PC-9 (cell line): ENCODE measurements around the gene ZFYVE26. TPM values are rescaled to one million over a fixed set of nuclear protein-coding genes. Genes with fewer than 3 reads are reported as not detected.
A peak's percentile ranks its signal among the peaks of the same experiment; 100 is the strongest.

ENCODE experiments used
- BruUV-seq: library from RNA; stranded (reverse); fragments of 400-500 nt; replicated peaks from 2 replicates; lab custom pipeline; 2021; lab: Mats Ljungman, UMichigan
- CTCF ChIA-PET: fragments of 300-600 bp; sonication (Branson Sonifier 250); formaldehyde crosslinking; loops from one replicate; lab custom pipeline; 2022; ENCODE audit warnings: antibody characterized with exemption; lab: Charles Lee
- POLR2A ChIA-PET: fragments of 300-600 bp; sonication (Branson Sonifier 250); formaldehyde crosslinking; loops from one replicate; lab custom pipeline; 2022; ENCODE audit warnings: antibody characterized with exemption; ENCODE audit not compliant: unreplicated experiment; lab: Charles Lee
- DNase-seq, 2 experiments: peaks; one replicate each; pipeline versions ENCODE4 v3.0.0 to v3.0.0-alpha.2; 2015 to 2022; ENCODE audit warnings: mixed read lengths in 1 of 2
- H2AFZ ChIP-seq: fragments of 200-600 bp; sonication (generic); 2 replicates; pipeline ENCODE4 v1.8.1; 2017; ENCODE audit warnings: antibody characterized with exemption
- H3F3A ChIP-seq: fragments of 200-600 bp; sonication (generic); 2 replicates; pipeline ENCODE4 v1.8.1; 2017; ENCODE audit warnings: antibody characterized with exemption, mild to moderate bottlenecking, low read depth; ENCODE audit not compliant: insufficient read depth
- H3K27ac ChIP-seq: fragments of 200-600 bp; sonication (generic); 2 replicates; pipeline ENCODE4 v1.6.1; 2016; ENCODE audit warnings: mixed run types
- H3K27me3 ChIP-seq: fragments of 200-600 bp; sonication (generic); 2 replicates; pipeline ENCODE4 v1.6.1; 2016; ENCODE audit warnings: low read depth, mixed run types; ENCODE audit not compliant: insufficient read depth
- H3K36me3 ChIP-seq: fragments of 200-600 bp; sonication (generic); 2 replicates; pipeline ENCODE4 v1.6.1; 2016; ENCODE audit warnings: low read depth, mixed run types
- H3K4me1 ChIP-seq: fragments of 200-600 bp; sonication (generic); replicated peaks from 2 replicates; pipeline ENCODE4 v1.6.1; 2016; ENCODE audit warnings: mixed run types; ENCODE audit not compliant: insufficient read depth
- H3K4me2 ChIP-seq: fragments of 200-600 bp; sonication (generic); 2 replicates; pipeline ENCODE4 v1.6.1; 2017; ENCODE audit warnings: mixed run types
- H3K4me3 ChIP-seq: fragments of 200-600 bp; sonication (generic); 2 replicates; pipeline ENCODE4 v1.6.1; 2016; ENCODE audit warnings: mixed run types
- H3K79me2 ChIP-seq: fragments of 200-600 bp; sonication (generic); 2 replicates; pipeline ENCODE4 v1.6.1; 2017; ENCODE audit warnings: low read depth, mixed run types
- H3K9me2 ChIP-seq: fragments of 200-600 bp; sonication (generic); 2 replicates; pipeline ENCODE4 v1.8.1; 2017; ENCODE audit warnings: mild to moderate bottlenecking; ENCODE audit not compliant: insufficient read depth
- H3K9me3 ChIP-seq: fragments of 200-600 bp; sonication (generic); 2 replicates; pipeline ENCODE4 v1.8.1; 2016; ENCODE audit warnings: low read depth; ENCODE audit not compliant: insufficient read depth
- H4K20me1 ChIP-seq: fragments of 200-600 bp; sonication (generic); 2 replicates; pipeline ENCODE4 v1.8.1; 2017; ENCODE audit not compliant: insufficient read depth
- CTCF ChIP-seq: fragments of 200-600 bp; sonication (generic); conservative IDR thresholded peaks from 2 replicates; pipeline ENCODE4 v1.6.1; 2017; ENCODE audit warnings: mixed run types, antibody characterized with exemption, mild to moderate bottlenecking, moderate library complexity
- EZH2 ChIP-seq: fragments of 200-600 bp; sonication (generic); IDR thresholded peaks from 2 replicates; pipeline ENCODE4 v1.8.0; 2017; ENCODE audit warnings: antibody characterized with exemption, low read depth
- intact Hi-C: fragments of 100-400 bp; cut with micrococcal nuclease; formaldehyde crosslinking; loops from one replicate; pipeline ENCODE4 v1.10.0; 2022; ENCODE audit not compliant: unreplicated experiment
- total RNA-seq: library from RNA; stranded (reverse); gene quantifications from 2 replicates; pipeline ENCODE4 v1.2.3, GENCODE V29; 2021

Gene ZFYVE26
- total RNA-seq, 1 experiment from 2014 or later, result 19.2 TPM

- no peak for TF ChIP-seq EZH2
- TF ChIP-seq CTCF, result no peak
- H2AFZ ChIP-seq, result no peak overlapping the region
- no peak overlapping the region for H3K4me2 ChIP-seq
- H3K9me3 ChIP-seq, result no peaks in the 10 kb centered on the region
- ChIA-PET CTCF (interaction anchor here (0.6 kb wide), 1 partner anchor 1334 kb away, joined by 3 read pairs; no protein-coding TSS in a partner anchor), POLR2A (no interaction called here)
- 0 out of 2 replicates have a peak, but pooled peaks cover 3% of the 10 kb centered on the region for H3K36me3 ChIP-seq
- H3K79me2 ChIP-seq, result peaks cover 25% of the 10 kb centered on the region
- intact Hi-C loops, result no loop called here
- no peaks in the 10 kb centered on the region for H4K20me1 ChIP-seq
- no peak overlapping the region; the same call in 1 of the 2 replicates for H3K4me3 ChIP-seq
- DNase-seq, result no peak
- no peaks in the 10 kb centered on the region; the same call in 1 of the 2 replicates for H3F3A ChIP-seq
- peaks cover 22% of the 10 kb centered on the region for H3K4me1 ChIP-seq
- H3K27ac ChIP-seq, result no peak overlapping the region
- H3K9me2 ChIP-seq, result no peaks in the 10 kb centered on the region
- BruUV-seq, result no TSS peak
- no peaks in the 10 kb centered on the region for H3K27me3 ChIP-seq
These were observed 1.5 kb upstream of the ZFYVE26 start for GRCh38 chr14:67817750-67818438.

- H3K4me3 ChIP-seq, result peak overlapping the region; percentile 83
- H3K79me2 ChIP-seq, result peaks cover 20% of the 10 kb centered on the region
- 0 out of 2 replicates have a peak, but pooled peaks cover 6% of the 10 kb centered on the region for H3K36me3 ChIP-seq
- peak overlapping the region; percentile 83 for H3K4me2 ChIP-seq
- BruUV-seq, result TSS peak; percentile 61
- H3K27me3 ChIP-seq, result no peaks in the 10 kb centered on the region
- TF ChIP-seq EZH2 (no peak), CTCF (no peak)
- H3K9me3 ChIP-seq, result no peaks in the 10 kb centered on the region
- intact Hi-C loops, result no loop called here
- H3K4me1 ChIP-seq, result peaks cover 20% of the 10 kb centered on the region
- ChIA-PET POLR2A (no interaction called here), CTCF (no interaction called here)
- H3K27ac ChIP-seq, result peak overlapping the region; percentile 54
- DNase-seq, result peak; percentile 19 to 40
- H3K9me2 ChIP-seq, result no peaks in the 10 kb centered on the region
- H4K20me1 ChIP-seq, result 0 out of 2 replicates have a peak, but pooled peaks cover 7% of the 10 kb centered on the region
- peak overlapping the region; percentile 79 for H2AFZ ChIP-seq
- H3F3A ChIP-seq, result no peaks in the 10 kb centered on the region
These were observed 691 bp downstream of the ZFYVE26 start for GRCh38 chr14:67815573-67816225.

- H3K4me2 ChIP-seq, result peak overlapping the region; percentile 83
- intact Hi-C loops, result no loop called here
- DNase-seq, result no peak
- H3K36me3 ChIP-seq, result peaks cover 10% of the 10 kb centered on the region; the same call in 1 of the 2 replicates
- peaks cover 15% of the 10 kb centered on the region; the same call in 1 of the 2 replicates for H3K4me1 ChIP-seq
- H3K27me3 ChIP-seq, result no peaks in the 10 kb centered on the region
- BruUV-seq, result no TSS peak
- H4K20me1 ChIP-seq, result 0 out of 2 replicates have a peak, but pooled peaks cover 7% of the 10 kb centered on the region
- ChIA-PET POLR2A (no interaction called here), CTCF (no interaction called here)
- no peak overlapping the region for H2AFZ ChIP-seq
- no peaks in the 10 kb centered on the region for H3K9me3 ChIP-seq
- peak overlapping the region; percentile 83; the same call in 1 of the 2 replicates for H3K4me3 ChIP-seq
- TF ChIP-seq CTCF (no peak), EZH2 (no peak)
- H3K79me2 ChIP-seq, result peaks cover 18% of the 10 kb centered on the region
- no peaks in the 10 kb centered on the region for H3F3A ChIP-seq
- no peaks in the 10 kb centered on the region for H3K9me2 ChIP-seq
- H3K27ac ChIP-seq, result no peak overlapping the region
These were observed 1.6 kb downstream of the ZFYVE26 start for GRCh38 chr14:67814821-67815220.
